Adrenal gland (tissue), 12 donors: ENCODE results near the gene CAMK1D. TPM values are rescaled to one million over a fixed set of nuclear protein-coding genes. Genes with fewer than 3 reads are reported as not detected.
A peak's percentile ranks its signal among the peaks of the same experiment; 100 is the strongest.
"Not testable (repeated sequence)": the region's sequence is repeated elsewhere in the genome, so short reads cannot be mapped to it uniquely, and the experiment has no call there.

Source experiments
- DNase-seq, 7 donors: peaks; one replicate each; pipeline ENCODE4 v3.0.0-alpha.2; 2019 to 2020
- H3K27ac ChIP-seq, 5 donors: fragments of 200-600 bp; sonication (generic) in 4 of 5; 1 replicate in 3 of 5; 2 replicates in 2 of 5; pipeline versions ENCODE4 v1.5.1 to v1.8.0; 2016 to 2020; ENCODE audit warnings: mild to moderate bottlenecking in 1 of 5
- H3K27me3 ChIP-seq: fragments of 200-600 bp; 2 replicates; pipeline ENCODE4 v1.8.0; 2021
- H3K36me3 ChIP-seq, 2 donors: fragments of 200-600 bp; replicated peaks in 1 of 2; 1 replicate in 1 of 2; 2 replicates in 1 of 2; pipeline versions ENCODE4 v1.5.1 to v1.8.0; 2018 to 2022
- H3K4me1 ChIP-seq, 2 donors: fragments of 200-600 bp; replicated peaks in 1 of 2; 1 replicate in 1 of 2; 2 replicates in 1 of 2; pipeline versions ENCODE4 v1.5.1 to v1.8.0; 2018 to 2021
- H3K4me3 ChIP-seq, 4 donors: fragments of 200-600 bp; sonication (generic) in 3 of 4; one replicate each; pipeline ENCODE4 v1.5.1; 2016 to 2018
- H3K9me3 ChIP-seq, 3 donors: fragments of 200-600 bp; sonication (generic) in 1 of 3; replicated peaks in 1 of 3; 1 replicate in 2 of 3; 2 replicates in 1 of 3; pipeline versions ENCODE4 v1.5.1 to v1.8.0; 2016 to 2021
- POLR2A ChIP-seq, 2 donors: fragments of 450-650 bp; IDR thresholded peaks; one replicate each; pipeline ENCODE4 v1.6.1; 2017; ENCODE audit warnings: antibody characterized with exemption in 2 of 2, mild to moderate bottlenecking in 2 of 2, moderate library complexity in 1 of 2
- WGBS, 4 donors: extraction: QIAGEN DNeasy Blood & Tissue Kit in 2 of 4; methylation state at CpG; one replicate each; pipeline versions ENCODE4 v1.1.5 to v1.1.7; 2013 to 2017; 5-methylcytosine and 5-hydroxymethylcytosine counted together
- intact Hi-C, 2 donors: fragments of 100-400 bp; cut with DNase I; formaldehyde crosslinking; loops; one replicate each; pipeline versions ENCODE4 v1.14.1 to v1.15.0; 2022 to 2023
- polyA plus RNA-seq, 3 donors: library from polyadenylated mRNA; stranded (reverse); fragments of 200-250 nt in 2 of 3; fragments of 350-450 nt in 1 of 3; fragmentation: Illumina TruSeq in 1 of 3; extraction: RNeasy Lipid Tissue Mini Kit (QIAGEN cat#74804) in 1 of 3; gene quantifications; one replicate each; pipeline ENCODE4 v1.2.3, GENCODE V29; 2013 to 2014
- total RNA-seq, 9 donors: library from RNA; depleted of rRNA in 4 of 9; stranded (reverse); fragments of >200 nt in 4 of 9; fragments of 120-200 nt in 1 of 9; fragmentation: NEBNext Ultra II Directional in 1 of 9; extraction: Animal tissue kit (Norgen Biotek cat#: 25700) in 1 of 9; gene quantifications; one replicate each; pipeline versions ENCODE4 v1.1.0 to v1.2.4, GENCODE V29; 2013 to 2023
- TF ChIP-seq, protein P1 (sequence below), 6 experiments: fragments of 450-650 bp in 4 of 6; fragments of 200-600 bp in 2 of 6; sonication (generic) in 1 of 6; IDR thresholded peaks; 1 replicate in 5 of 6; 2 replicates in 1 of 6; pipeline versions ENCODE4 v1.5.1 to v1.8.0; 2016 to 2021; ENCODE audit warnings: antibody characterized with exemption in 6 of 6, mild to moderate bottlenecking in 2 of 6, moderate library complexity in 1 of 6
- donor health status: healthy with polysubstance abuse.
- donor health status: Bipolar disorder and iron deficiency.
- donor health status: DM: yes; HTN: yes; CAD: no.
- donor health status: DM: no; HTN: no; CAD: no.
- donor health status: DM: no; HTN: no; CAD: no.
- donor health status: DM: yes; HTN: yes; CAD: no.

Gene CAMK1D
- total and polyA plus RNA-seq, 12 donors, result 2.3 to 9.4 (median 6.5) TPM

GRCh38 chr10:12724807-12725579 lies 375.6 kb downstream of the CAMK1D start:
- H3K27ac ChIP-seq, result no peak overlapping the region
- TF ChIP-seq POLR2A (IDR thresholded peaks at IDR 0.05), result no peak
- TF ChIP-seq, protein P1, sequence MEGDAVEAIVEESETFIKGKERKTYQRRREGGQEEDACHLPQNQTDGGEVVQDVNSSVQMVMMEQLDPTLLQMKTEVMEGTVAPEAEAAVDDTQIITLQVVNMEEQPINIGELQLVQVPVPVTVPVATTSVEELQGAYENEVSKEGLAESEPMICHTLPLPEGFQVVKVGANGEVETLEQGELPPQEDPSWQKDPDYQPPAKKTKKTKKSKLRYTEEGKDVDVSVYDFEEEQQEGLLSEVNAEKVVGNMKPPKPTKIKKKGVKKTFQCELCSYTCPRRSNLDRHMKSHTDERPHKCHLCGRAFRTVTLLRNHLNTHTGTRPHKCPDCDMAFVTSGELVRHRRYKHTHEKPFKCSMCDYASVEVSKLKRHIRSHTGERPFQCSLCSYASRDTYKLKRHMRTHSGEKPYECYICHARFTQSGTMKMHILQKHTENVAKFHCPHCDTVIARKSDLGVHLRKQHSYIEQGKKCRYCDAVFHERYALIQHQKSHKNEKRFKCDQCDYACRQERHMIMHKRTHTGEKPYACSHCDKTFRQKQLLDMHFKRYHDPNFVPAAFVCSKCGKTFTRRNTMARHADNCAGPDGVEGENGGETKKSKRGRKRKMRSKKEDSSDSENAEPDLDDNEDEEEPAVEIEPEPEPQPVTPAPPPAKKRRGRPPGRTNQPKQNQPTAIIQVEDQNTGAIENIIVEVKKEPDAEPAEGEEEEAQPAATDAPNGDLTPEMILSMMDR (IDR thresholded peaks at IDR 0.05), result no peak
- DNase-seq, result no peak
- intact Hi-C loops, result loop anchor here in 1 of 2 donors (5.0 to 10.0 kb wide), 2 partner anchors 177 to 360 kb away; no protein-coding TSS in a partner anchor
- H3K27me3 ChIP-seq, result no peaks in the 10 kb centered on the region
- H3K9me3 ChIP-seq, result no peaks in the 10 kb centered on the region
- peaks cover 5 to 18% of the 10 kb centered on the region in 2 donors for H3K4me1 ChIP-seq
- no peak overlapping the region for H3K4me3 ChIP-seq
- 75 to 90% (median 81%) methylated on average over 9 to 10 of the region's 10 CpGs for WGBS, 4 donors
- no peaks in the 10 kb centered on the region for H3K36me3 ChIP-seq

DNA sequence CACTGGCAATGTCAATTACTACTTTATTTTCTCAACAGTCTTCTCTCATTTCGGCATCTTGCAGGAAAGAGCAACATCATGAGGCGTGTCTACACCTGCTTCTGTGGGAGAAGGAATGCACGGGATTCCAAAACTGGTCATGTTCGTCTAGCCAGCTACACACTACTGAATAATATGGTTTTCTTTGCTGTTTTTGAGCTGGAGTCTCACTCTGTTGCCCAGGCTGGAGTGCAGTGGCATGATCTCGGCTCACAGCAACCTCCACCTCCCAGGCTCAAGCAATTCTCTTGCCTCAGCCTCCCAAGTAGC lies 376.2 kb downstream of the CAMK1D start:
- 93 to 98% (median 96%) methylated on average over 5 of the region's 5 CpGs for WGBS, 4 donors
- not testable (repeated sequence) for DNase-seq, H3K27ac ChIP-seq, H3K9me3 ChIP-seq, H3K27me3 ChIP-seq, H3K36me3 ChIP-seq, H3K4me3 ChIP-seq
- intact Hi-C loops, result loop anchor here in 1 of 2 donors (10.0 kb wide), 1 partner anchor 359 kb away; no protein-coding TSS in a partner anchor
- peaks cover under 1 to 13% of the 10 kb centered on the region in 2 donors for H3K4me1 ChIP-seq

- DNase-seq, result no peak
- no peaks in the 10 kb centered on the region for H3K27me3 ChIP-seq
- H3K4me3 ChIP-seq, result no peak overlapping the region
- WGBS, 4 donors, result 80 to 88% (median 83%) methylated on average over 19 of the region's 19 CpGs
- peaks cover 0 to 8% of the 10 kb centered on the region in 2 donors for H3K4me1 ChIP-seq
- no peaks in the 10 kb centered on the region for H3K36me3 ChIP-seq
- H3K27ac ChIP-seq, result no peak overlapping the region
- H3K9me3 ChIP-seq, result no peaks in the 10 kb centered on the region
- intact Hi-C loops, result loop anchor here in 1 of 2 donors (10.0 kb wide), 1 partner anchor 358 kb away; no protein-coding TSS in a partner anchor
- no peak for TF ChIP-seq POLR2A (IDR thresholded peaks at IDR 0.05)
- TF ChIP-seq, protein P1 (IDR thresholded peaks at IDR 0.05), result no peak
Observed at GRCh38 chr10:12726971-12727831, 377.9 kb downstream of the CAMK1D start.

GRCh38 chr10:12727832-12728215 lies 378.5 kb downstream of the CAMK1D start:
- Histone ChIP-seq H3K9me3 (no peaks in the 10 kb centered on the region), H3K4me1 (peaks cover 0 to 8% of the 10 kb centered on the region in 2 donors), H3K4me3 (no peak overlapping the region), H3K27me3 (no peaks in the 10 kb centered on the region), H3K27ac (no peak overlapping the region), H3K36me3 (no peaks in the 10 kb centered on the region)
- 40 to 55% (median 49%) methylated on average over 4 to 10 of the region's 10 CpGs for WGBS, 4 donors
- TF ChIP-seq POLR2A (IDR thresholded peaks at IDR 0.05), result no peak
- TF ChIP-seq, protein P1 (IDR thresholded peaks at IDR 0.05), result no peak
- intact Hi-C loops, result loop anchor here in 1 of 2 donors (10.0 kb wide), 1 partner anchor 357 kb away; no protein-coding TSS in a partner anchor
- DNase-seq, result peak; percentile 28 to 73 (median 65)
